ENCODE data around the gene DAPP1. TPM values are rescaled to one million over a fixed set of nuclear protein-coding genes. Genes with fewer than 3 reads are reported as not detected.

DAPP1 gene
- total and polyA plus RNA-seq, 2 experiments from 2014 or later: not detected

DNA sequence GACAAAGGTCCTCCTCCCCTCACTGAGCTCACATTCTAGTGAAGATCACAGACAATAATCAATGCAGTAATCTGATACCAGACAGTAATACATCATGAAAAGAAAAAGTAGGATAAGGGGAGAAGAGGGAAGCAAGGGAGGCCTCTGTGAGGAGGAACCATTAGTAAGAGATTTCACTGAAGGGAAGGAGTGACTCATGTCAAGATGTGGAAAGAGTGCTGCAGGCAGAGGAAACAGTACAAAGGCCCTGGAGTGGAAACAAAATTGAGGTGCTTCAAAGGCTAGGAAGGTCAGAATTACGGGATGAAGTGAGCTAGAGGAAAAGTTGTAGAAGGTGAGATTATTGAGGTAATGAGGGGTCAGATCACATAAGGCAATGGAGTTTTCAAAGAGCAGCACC, 39.5 kb downstream of the DAPP1 start:
- H3K4me1 ChIP-seq (ENCODE audit: insufficient read depth): peaks cover 8% of the 10 kb centered on the region
- DNase-seq (ENCODE audit: low spot score) (no peak), ATAC-seq (no peak)
- no peaks in the 10 kb centered on the region for H3F3A ChIP-seq (replicated peaks; ENCODE audit: low read depth)
- no peak overlapping the region for H3K4me3 ChIP-seq
- H3K4me1 Mint-ChIP-seq: peaks cover 10% of the 10 kb centered on the region; the same call in 2 of the 3 replicates
- H3K27ac Mint-ChIP-seq: no peak overlapping the region
- H3K27me3 Mint-ChIP-seq (ENCODE audit: insufficient read depth, low read depth, poor library complexity): peaks cover 5% of the 10 kb centered on the region
- no peak overlapping the region for H3K27ac ChIP-seq (ENCODE audit: low read depth)
- H3K27me3 ChIP-seq (ENCODE audit: insufficient read depth): no peaks in the 10 kb centered on the region
- no peak overlapping the region for H3K4me2 ChIP-seq
- H3K36me3 ChIP-seq (ENCODE audit: insufficient read depth): no peaks in the 10 kb centered on the region
- H2AFZ ChIP-seq: peak overlapping the region; percentile 89
- TF ChIP-seq EZH2 (IDR thresholded peaks at IDR 0.05; ENCODE audit: low read depth, unreplicated experiment) (no peak), ZNF114 (CRISPR knock-in tag; IDR thresholded peaks at IDR 0.05) (no peak), ETS1 (IDR thresholded peaks at IDR 0.05) (no peak)
- no peaks in the 10 kb centered on the region for H3K36me3 Mint-ChIP-seq (ENCODE audit: low read depth)
- H3K79me2 ChIP-seq (replicated peaks; ENCODE audit: insufficient read depth): no peaks in the 10 kb centered on the region
- H3K9me3 Mint-ChIP-seq: no peaks in the 10 kb centered on the region
- H4K20me1 ChIP-seq (replicated peaks; ENCODE audit: insufficient read depth): no peaks in the 10 kb centered on the region
- H3K9me2 ChIP-seq (ENCODE audit: insufficient read depth): no peaks in the 10 kb centered on the region
- no peak overlapping the region for H3K4me3 Mint-ChIP-seq

DNA sequence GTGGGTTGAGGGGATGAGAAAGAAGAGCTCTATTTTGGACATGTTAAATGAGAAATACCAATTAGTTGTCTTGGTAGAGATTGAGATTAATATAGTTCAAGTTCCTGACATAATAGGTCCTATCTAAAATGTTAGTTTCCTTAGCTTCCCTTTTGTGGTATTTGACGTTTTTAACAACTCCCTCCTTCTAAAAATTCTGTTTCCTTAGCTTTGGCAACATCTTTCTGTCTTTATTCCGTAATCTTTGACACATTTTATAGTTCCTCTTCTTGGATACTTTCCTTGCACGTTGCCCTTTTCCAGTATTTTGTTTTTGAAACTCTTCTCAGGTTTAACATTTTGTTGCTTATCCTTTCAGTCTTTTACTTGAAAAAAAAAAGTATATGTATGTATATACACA, 40.7 kb downstream of the DAPP1 start:
- Mint-ChIP-seq H3K4me1 (peaks cover 10% of the 10 kb centered on the region; the same call in 2 of the 3 replicates), H3K4me3 (no peak overlapping the region), H3K36me3 (ENCODE audit: low read depth) (no peaks in the 10 kb centered on the region), H3K27me3 (ENCODE audit: insufficient read depth, low read depth, poor library complexity) (peaks cover 5% of the 10 kb centered on the region), H3K9me3 (no peaks in the 10 kb centered on the region), H3K27ac (no peak overlapping the region)
- Histone ChIP-seq H3K27ac (ENCODE audit: low read depth) (no peak overlapping the region), H3K36me3 (ENCODE audit: insufficient read depth) (no peaks in the 10 kb centered on the region), H4K20me1 (replicated peaks; ENCODE audit: insufficient read depth) (no peaks in the 10 kb centered on the region), H3K4me3 (no peak overlapping the region), H3K4me1 (ENCODE audit: insufficient read depth) (peaks cover 8% of the 10 kb centered on the region), H3K79me2 (replicated peaks; ENCODE audit: insufficient read depth) (no peaks in the 10 kb centered on the region), H2AFZ (peak overlapping the region; percentile 89; the same call in 1 of the 2 replicates), H3K27me3 (ENCODE audit: insufficient read depth) (no peaks in the 10 kb centered on the region), H3K9me2 (ENCODE audit: insufficient read depth) (no peaks in the 10 kb centered on the region), H3F3A (replicated peaks; ENCODE audit: low read depth) (no peaks in the 10 kb centered on the region), H3K4me2 (no peak overlapping the region)
- DNase-seq (ENCODE audit: low spot score): no peak
- ATAC-seq: no peak
- TF ChIP-seq CTCF (conservative IDR thresholded peaks at IDR 0.05; ENCODE audit: low read depth in 2 of 2) (no peak), NANOG (IDR thresholded peaks at IDR 0.05; ENCODE audit: borderline replicate concordance) (no peak), CREB1 (CRISPR knock-in tag; IDR thresholded peaks at IDR 0.05; ENCODE audit: low read depth) (no peak), ZNF331 (CRISPR knock-in tag; IDR thresholded peaks at IDR 0.05; ENCODE audit: low read depth) (no peak), EZH2 (IDR thresholded peaks at IDR 0.05; ENCODE audit: low read depth, unreplicated experiment) (no peak), ETS1 (IDR thresholded peaks at IDR 0.05) (no peak), REST (IDR thresholded peaks at IDR 0.05; ENCODE audit: unreplicated experiment) (no peak), STAT1 (IDR thresholded peaks at IDR 0.05; ENCODE audit: unreplicated experiment) (no peak)

All from GM23338 (cell line).